NCI-H345 (cell line): Measurements from ENCODE around the gene ERVW-1.
"Not testable (repeated sequence)": the region's sequence is repeated elsewhere in the genome, so short reads cannot be mapped to it uniquely, and the experiment has no call there.

Experiments
- DNase-seq: peaks from one replicate; lab custom pipeline; 2025; lab: John Stamatoyannopoulos, UW

Gene ERVW-1, protein sequence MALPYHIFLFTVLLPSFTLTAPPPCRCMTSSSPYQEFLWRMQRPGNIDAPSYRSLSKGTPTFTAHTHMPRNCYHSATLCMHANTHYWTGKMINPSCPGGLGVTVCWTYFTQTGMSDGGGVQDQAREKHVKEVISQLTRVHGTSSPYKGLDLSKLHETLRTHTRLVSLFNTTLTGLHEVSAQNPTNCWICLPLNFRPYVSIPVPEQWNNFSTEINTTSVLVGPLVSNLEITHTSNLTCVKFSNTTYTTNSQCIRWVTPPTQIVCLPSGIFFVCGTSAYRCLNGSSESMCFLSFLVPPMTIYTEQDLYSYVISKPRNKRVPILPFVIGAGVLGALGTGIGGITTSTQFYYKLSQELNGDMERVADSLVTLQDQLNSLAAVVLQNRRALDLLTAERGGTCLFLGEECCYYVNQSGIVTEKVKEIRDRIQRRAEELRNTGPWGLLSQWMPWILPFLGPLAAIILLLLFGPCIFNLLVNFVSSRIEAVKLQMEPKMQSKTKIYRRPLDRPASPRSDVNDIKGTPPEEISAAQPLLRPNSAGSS

GRCh38 chr7:92477681-92478080, at the start of gene ERVW-1:
TSS of gene ERVW-1 (minus strand) at chr7:92477946. CDS start at chr7:92470381, 7,565 bp downstream.
- DNase-seq = not testable (repeated sequence)

- no peak for DNase-seq
Measured at GRCh38 chr7:92523110-92523509, 45.4 kb upstream of the ERVW-1 start.

GRCh38 chr7:92520024-92520423, 42.3 kb upstream of the ERVW-1 start:
- no peak for DNase-seq

DNA sequence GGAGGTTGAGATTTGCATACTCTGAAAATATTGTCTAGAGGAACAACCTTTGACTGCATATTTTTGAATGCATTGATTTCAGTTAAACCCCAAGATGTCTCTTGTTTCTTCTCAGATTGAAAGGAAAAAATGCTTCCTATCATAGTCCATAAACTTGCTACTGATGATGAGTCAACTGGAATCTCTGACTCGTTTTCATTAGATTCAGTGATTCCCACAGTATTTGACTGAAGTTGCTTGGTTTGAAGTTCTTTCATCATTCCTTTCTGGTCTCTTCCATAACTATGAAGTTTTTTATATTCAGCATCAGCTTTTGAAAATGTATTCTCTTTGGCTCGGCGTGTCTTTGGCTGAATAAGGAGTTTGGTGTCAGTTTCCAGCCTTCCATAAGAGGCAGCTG, 39.9 kb upstream of the ERVW-1 start:
- no peak for DNase-seq

DNA sequence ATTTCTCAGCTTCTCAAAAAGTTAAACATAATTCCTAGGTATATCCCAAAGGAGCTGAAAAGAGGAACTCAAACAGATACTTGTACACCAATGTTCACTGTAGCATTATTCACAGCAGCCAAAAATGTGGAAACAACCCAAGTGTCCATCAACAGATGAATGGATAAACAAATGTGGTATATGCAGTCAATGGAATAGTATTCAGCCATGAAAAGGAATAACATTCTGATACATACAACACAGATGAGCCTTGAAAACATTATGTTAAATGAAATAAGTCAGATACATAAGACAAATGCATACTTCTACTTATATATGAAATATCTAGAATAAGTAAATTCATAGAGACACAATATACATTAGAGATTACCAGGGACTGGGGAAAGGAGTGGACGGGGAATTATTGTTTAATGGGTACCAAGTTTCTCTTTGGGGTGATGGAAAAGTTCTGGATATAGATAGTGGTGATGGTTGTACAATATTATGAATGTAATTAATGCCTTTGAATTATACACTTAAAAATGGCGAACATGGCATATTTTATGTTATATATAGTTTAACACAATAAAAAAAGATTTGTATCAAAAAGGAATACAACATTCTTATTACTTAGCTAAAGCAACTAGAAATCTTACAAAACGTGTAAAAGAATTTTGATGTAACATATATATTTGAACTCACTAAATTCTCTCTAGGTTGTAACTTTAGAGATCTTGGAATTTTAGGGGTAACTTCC, 35.6 kb upstream of the ERVW-1 start:
- no peak for DNase-seq

DNA sequence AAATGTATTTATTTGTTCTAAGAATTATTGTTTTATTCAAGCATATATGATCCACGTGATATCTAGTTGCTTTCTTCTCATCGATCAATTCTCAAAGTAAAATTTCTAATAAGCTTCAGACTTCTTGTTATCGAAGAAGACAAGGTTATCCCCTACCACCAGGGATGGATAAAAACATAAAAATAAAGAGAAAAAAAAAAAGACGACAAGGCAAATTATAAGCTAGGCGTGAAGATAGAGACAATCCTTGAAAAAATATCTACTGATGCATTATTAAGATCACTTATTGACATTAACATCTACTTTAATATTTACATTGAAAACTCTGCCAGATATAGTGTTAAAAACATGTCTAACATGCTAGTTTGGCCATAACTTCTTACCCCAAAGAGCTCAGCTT, 31.2 kb upstream of the ERVW-1 start:
- DNase-seq = no peak

- no peak for DNase-seq
Measured at GRCh38 chr7:92506363-92506762, 28.6 kb upstream of the ERVW-1 start.

DNA sequence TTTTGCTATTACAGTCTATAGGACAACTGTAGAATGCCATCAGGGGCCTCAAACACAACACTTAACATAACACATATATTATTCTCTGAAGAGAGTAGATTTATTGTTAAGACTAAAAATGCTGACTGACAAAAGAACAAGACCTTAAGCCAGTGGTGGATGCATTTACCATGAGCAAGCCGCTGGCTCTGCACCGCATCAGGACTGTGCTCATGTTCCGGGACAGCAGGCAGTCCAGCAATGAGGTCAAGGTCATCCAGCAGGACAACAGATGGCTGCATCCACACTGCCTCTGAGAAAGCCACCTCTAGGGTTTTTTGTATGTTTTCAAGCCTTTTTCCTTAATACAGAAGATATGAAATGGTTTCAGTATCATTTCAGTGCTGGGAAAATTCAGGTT, 26.8 kb upstream of the ERVW-1 start:
- DNase-seq = no peak

- DNase-seq = no peak
Measured at GRCh38 chr7:92503767-92504166, 26.0 kb upstream of the ERVW-1 start.

GRCh38 chr7:92498557-92498956, 20.8 kb upstream of the ERVW-1 start:
- no peak for DNase-seq

- no peak for DNase-seq
Measured at GRCh38 chr7:92496876-92497275, 19.1 kb upstream of the ERVW-1 start.

GRCh38 chr7:92489634-92490033, 11.9 kb upstream of the ERVW-1 start:
- no peak for DNase-seq

GRCh38 chr7:92487804-92488203, 10.1 kb upstream of the ERVW-1 start:
- DNase-seq = no peak

GRCh38 chr7:92485974-92486373, 8.2 kb upstream of the ERVW-1 start:
- no peak for DNase-seq

GRCh38 chr7:92485267-92485892, 7.6 kb upstream of the ERVW-1 start:
- DNase-seq = no peak

DNA sequence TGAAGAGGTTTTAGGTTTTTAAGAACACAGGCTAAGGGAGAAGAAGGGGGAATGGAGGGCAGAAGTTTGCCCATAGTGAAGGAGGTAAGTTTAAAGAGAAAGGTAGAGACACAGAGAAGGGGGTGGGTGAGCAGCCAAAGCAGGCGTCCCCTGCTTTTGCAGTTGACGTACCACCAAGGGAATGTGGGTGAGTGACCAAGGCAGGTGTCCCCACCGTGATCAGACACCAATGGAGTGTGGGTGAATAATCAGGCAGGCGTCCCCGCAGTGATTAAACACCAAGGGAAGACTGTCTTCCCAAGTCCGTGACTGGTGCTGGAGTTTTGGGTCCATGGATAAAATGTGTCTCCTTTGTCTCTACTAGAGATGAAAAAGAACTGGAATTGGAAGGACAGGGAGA, 6.5 kb upstream of the ERVW-1 start:
- not testable (repeated sequence) for DNase-seq

GRCh38 chr7:92483624-92484023, 5.9 kb upstream of the ERVW-1 start:
- not testable (repeated sequence) for DNase-seq

GRCh38 chr7:92479146-92479545, 1.4 kb upstream of the ERVW-1 start:
- not testable (repeated sequence) for DNase-seq

GRCh38 chr7:92478711-92479110, 965 bp upstream of the ERVW-1 start:
- DNase-seq = no peak

DNA sequence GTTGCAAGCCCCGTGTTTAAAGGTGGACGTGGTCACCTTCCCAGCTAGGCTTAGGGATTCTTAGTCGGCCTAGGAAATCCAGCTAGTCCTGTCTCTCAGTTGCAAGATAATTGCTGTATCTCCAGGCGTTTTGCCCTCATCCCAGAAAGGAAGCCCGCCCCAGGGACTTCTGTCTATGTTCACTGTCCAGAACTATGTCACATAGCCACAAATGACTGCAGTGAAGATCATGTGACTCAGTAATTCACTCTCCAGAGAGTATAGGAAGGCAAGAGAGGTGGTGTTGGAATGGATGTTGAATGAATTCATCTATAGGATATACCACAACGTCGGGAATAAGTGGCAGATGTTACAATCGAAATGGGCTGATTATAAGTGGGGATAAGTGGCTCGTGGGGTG, 349 bp upstream of the ERVW-1 start:
- no peak for DNase-seq

GRCh38 chr7:92475851-92476590, 1.7 kb downstream of the ERVW-1 start:
- DNase-seq = not testable (repeated sequence)

GRCh38 chr7:92475261-92475770, 2.4 kb downstream of the ERVW-1 start:
- DNase-seq = not testable (repeated sequence)
